H1 (cell line): Measurements from ENCODE around the gene RNF20. TPM values are rescaled to one million over a fixed set of nuclear protein-coding genes. Genes with fewer than 3 reads are reported as not detected.

Experiments used
- CTCF ChIA-PET: fragments of 300-600 bp; sonication (Branson Sonifier 250); formaldehyde crosslinking; loops from one replicate; lab custom pipeline; 2021; ENCODE audit not compliant: partially characterized antibody; lab: Charles Lee
- POLR2A ChIA-PET: fragments of 300-600 bp; sonication (Branson Sonifier 250); formaldehyde crosslinking; loops from one replicate; lab custom pipeline; 2021; ENCODE audit warnings: inconsistent platforms; ENCODE audit not compliant: partially characterized antibody; lab: Charles Lee
- DNase-seq, 2 experiments: peaks; one replicate each; pipeline versions ENCODE4 v3.0.0 to v3.0.0-alpha.2; 2010 to 2022; ENCODE audit warnings: low spot score in 2 of 2, low read depth in 1 of 2, mixed read lengths in 1 of 2
- FAIRE-seq: peaks from 2 replicates; lab custom pipeline; 2011; peaks lifted over from hg19 to GRCh38; lab: Jason Lieb, UNC
- H2AFZ ChIP-seq: 2 replicates; pipeline ENCODE4 v1.8.1; 2012; ENCODE audit warnings: low read length, inconsistent platforms
- H2AK5ac ChIP-seq: 2 replicates; pipeline ENCODE4 v1.6.1; 2013; ENCODE audit warnings: low read depth, low read length
- H2BK120ac ChIP-seq: replicated peaks from 2 replicates; pipeline ENCODE3; 2013; ENCODE audit warnings: low read depth, low read length, inconsistent platforms
- H2BK12ac ChIP-seq: 2 replicates; pipeline ENCODE4 v1.6.1; 2013; ENCODE audit warnings: low read depth, low read length
- H2BK15ac ChIP-seq: 2 replicates; pipeline ENCODE4 v1.6.1; 2013; ENCODE audit warnings: low read length
- H2BK20ac ChIP-seq: 2 replicates; pipeline ENCODE4 v1.6.1; 2013; ENCODE audit warnings: low read length
- H2BK5ac ChIP-seq: 2 replicates; pipeline ENCODE4 v1.6.1; 2013; ENCODE audit warnings: low read depth, low read length
- H3K14ac ChIP-seq: 2 replicates; pipeline ENCODE4 v1.6.1; 2013; ENCODE audit warnings: inconsistent platforms; ENCODE audit not compliant: insufficient read length
- H3K18ac ChIP-seq: 2 replicates; pipeline ENCODE4 v1.6.1; 2013; ENCODE audit warnings: low read length; ENCODE audit errors: extremely low read depth
- H3K23ac ChIP-seq: 2 replicates; pipeline ENCODE4 v1.6.1; 2013; ENCODE audit warnings: inconsistent platforms; ENCODE audit not compliant: insufficient read length
- H3K23me2 ChIP-seq: 2 replicates; pipeline ENCODE4 v1.6.1; 2013; ENCODE audit warnings: low read depth, low read length
- H3K27ac ChIP-seq: 2 replicates; pipeline ENCODE4 v1.6.1; 2011; ENCODE audit warnings: low read depth, low read length, inconsistent platforms
- H3K27me3 ChIP-seq, 4 experiments: replicated peaks in 1 of 4; 1 replicate in 1 of 4; 2 replicates in 3 of 4; pipeline versions ENCODE4 v1.6.1 to v1.8.1; 2011 to 2013; ENCODE audit warnings: low read length in 3 of 4, mild to moderate bottlenecking in 3 of 4, inconsistent platforms in 2 of 4, mixed read lengths in 2 of 4, moderate library complexity in 1 of 4; ENCODE audit not compliant: control insufficient read depth in 3 of 4, insufficient read depth in 3 of 4; ENCODE audit errors: extremely low read depth in 1 of 4
- H3K36me3 ChIP-seq, 4 experiments: 2 replicates each; pipeline versions ENCODE4 v1.6.1 to v1.8.1; 2011 to 2013; ENCODE audit warnings: mild to moderate bottlenecking in 4 of 4, low read length in 3 of 4, moderate library complexity in 2 of 4, control low read depth in 1 of 4, inconsistent platforms in 1 of 4; ENCODE audit not compliant: insufficient read depth in 4 of 4, control insufficient read depth in 2 of 4
- H3K4ac ChIP-seq: replicated peaks from 2 replicates; pipeline ENCODE3; 2013; ENCODE audit warnings: low read length, low read depth, mixed read lengths, inconsistent platforms; ENCODE audit not compliant: insufficient read length
- H3K4me1 ChIP-seq, 4 experiments: replicated peaks in 1 of 4; 1 replicate in 1 of 4; 2 replicates in 3 of 4; pipeline versions ENCODE4 v1.6.1 to v1.8.1; 2011 to 2013; ENCODE audit warnings: low read length in 3 of 4, inconsistent platforms in 2 of 4, mixed read lengths in 1 of 4; ENCODE audit not compliant: insufficient read depth in 4 of 4, control insufficient read depth in 3 of 4
- H3K4me2 ChIP-seq, 2 experiments: 2 replicates each; pipeline versions ENCODE4 v1.6.1 to v1.8.1; 2011 to 2013; ENCODE audit warnings: low read depth in 2 of 2, low read length in 2 of 2, control low read depth in 1 of 2, inconsistent platforms in 1 of 2, mild to moderate bottlenecking in 1 of 2; ENCODE audit not compliant: insufficient read depth in 1 of 2
- H3K4me3 ChIP-seq, 4 experiments: fragments of 200-600, 300-600 bp in 1 of 4; sonication (generic), shearing (Covaris generic), sonication (Bioruptor Twin) in 1 of 4; 2 replicates each; pipeline versions ENCODE4 v1.5.1 to v1.8.1; 2011 to 2016; ENCODE audit warnings: low read length in 4 of 4, low read depth in 3 of 4, control low read depth in 2 of 4, inconsistent platforms in 2 of 4, mild to moderate bottlenecking in 2 of 4, mixed read lengths in 1 of 4, moderate library complexity in 1 of 4; ENCODE audit not compliant: insufficient read depth in 2 of 4; ENCODE audit errors: extremely low read depth in 1 of 4
- H3K56ac ChIP-seq: replicated peaks from 2 replicates; pipeline ENCODE3; 2013; ENCODE audit warnings: low read depth, mild to moderate bottlenecking, mixed read lengths, low read length, inconsistent platforms; ENCODE audit not compliant: insufficient read length
- H3K79me1 ChIP-seq: 2 replicates; pipeline ENCODE4 v1.6.1; 2013; ENCODE audit warnings: low read depth, low read length, control low read depth
- H3K79me2 ChIP-seq, 2 experiments: 2 replicates each; pipeline versions ENCODE4 v1.6.1 to v1.8.1; 2012 to 2013; ENCODE audit warnings: low read length in 2 of 2, mild to moderate bottlenecking in 2 of 2, inconsistent platforms in 1 of 2; ENCODE audit not compliant: insufficient read depth in 2 of 2, control insufficient read depth in 1 of 2
- H3K9ac ChIP-seq, 4 experiments: replicated peaks in 1 of 4; 1 replicate in 1 of 4; 2 replicates in 3 of 4; pipeline versions ENCODE4 v1.6.1 to v1.8.1; 2011 to 2013; ENCODE audit warnings: low read depth in 3 of 4, low read length in 3 of 4, control low read depth in 2 of 4, mild to moderate bottlenecking in 2 of 4, moderate library complexity in 2 of 4, inconsistent platforms in 1 of 4; ENCODE audit errors: extremely low read depth in 1 of 4
- H3K9me3 ChIP-seq, 2 experiments: 2 replicates each; pipeline versions ENCODE4 v1.6.1 to v1.8.1; 2012 to 2013; ENCODE audit warnings: mild to moderate bottlenecking in 2 of 2, moderate library complexity in 2 of 2, control low read depth in 1 of 2, inconsistent platforms in 1 of 2, low read depth in 1 of 2, low read length in 1 of 2, mixed read lengths in 1 of 2; ENCODE audit not compliant: insufficient read depth in 2 of 2
- H4K20me1 ChIP-seq, 2 experiments: replicated peaks in 1 of 2; 2 replicates each; pipeline versions ENCODE3 to v1.8.1; 2011 to 2013; ENCODE audit warnings: inconsistent platforms in 2 of 2, low read length in 2 of 2, mild to moderate bottlenecking in 1 of 2; ENCODE audit not compliant: insufficient read depth in 2 of 2, control insufficient read depth in 1 of 2
- H4K5ac ChIP-seq: 2 replicates; pipeline ENCODE4 v1.6.1; 2013; ENCODE audit warnings: low read length, low read depth, mixed read lengths, inconsistent platforms; ENCODE audit not compliant: insufficient read length
- H4K8ac ChIP-seq: 2 replicates; pipeline ENCODE4 v1.8.0; 2013; ENCODE audit warnings: mild to moderate bottlenecking, moderate library complexity, low read length, inconsistent platforms; ENCODE audit not compliant: insufficient read depth; ENCODE audit errors: extremely low read depth
- H4K91ac ChIP-seq: replicated peaks from 2 replicates; pipeline ENCODE3; 2013; ENCODE audit warnings: low read length, mixed read lengths, inconsistent platforms; ENCODE audit not compliant: insufficient read length
- CHD1 ChIP-seq: IDR thresholded peaks from 2 replicates; pipeline ENCODE4 v1.6.1; 2012; ENCODE audit warnings: low read depth, low read length, improper control_type of control experiment
- EP300 ChIP-seq, 2 experiments: IDR thresholded peaks; 1 replicate in 1 of 2; 2 replicates in 1 of 2; pipeline ENCODE4 v1.6.1; 2011 to 2012; ENCODE audit warnings: low read depth in 2 of 2, low read length in 2 of 2, mild to moderate bottlenecking in 2 of 2, borderline replicate concordance in 1 of 2, inconsistent platforms in 1 of 2, moderate library complexity in 1 of 2
- NRF1 ChIP-seq: IDR thresholded peaks from 2 replicates; pipeline ENCODE4 v1.6.1; 2011; ENCODE audit warnings: mild to moderate bottlenecking, low read depth, low read length, improper control_type of control experiment
- POLR2A ChIP-seq, 2 experiments: IDR thresholded peaks; 1 replicate in 1 of 2; 2 replicates in 1 of 2; pipeline ENCODE4 v1.6.1; 2011; ENCODE audit warnings: low read depth in 2 of 2, low read length in 2 of 2, mild to moderate bottlenecking in 2 of 2; ENCODE audit errors: control extremely low read depth in 1 of 2
- RFX5 ChIP-seq: IDR thresholded peaks from 2 replicates; pipeline ENCODE4 v1.6.1; 2011; ENCODE audit warnings: low read depth, low read length, improper control_type of control experiment, borderline replicate concordance
- SIX5 ChIP-seq: IDR thresholded peaks from 2 replicates; pipeline ENCODE4 v1.6.1; 2011; ENCODE audit warnings: mild to moderate bottlenecking, low read depth, low read length
- SUZ12 ChIP-seq: fragments of 200-600 bp; sonication (generic); IDR thresholded peaks from 2 replicates; pipeline ENCODE4 v1.6.1; 2012; ENCODE audit warnings: mild to moderate bottlenecking, inconsistent platforms, low read length, moderate library complexity, mixed read lengths
- WGBS, 2 experiments: shearing (Covaris generic) in 1 of 2; methylation state at CpG; one replicate each; pipeline versions ENCODE4 v1.1.6 to v1.1.7; 2013 to 2015; ENCODE audit warnings: low lambda C conversion rate in 2 of 2, mixed read lengths in 2 of 2, inconsistent platforms in 1 of 2, low coverage in 1 of 2, missing lambda C conversion rate in 1 of 2; ENCODE audit not compliant: insufficient replicate concordance in 2 of 2, insufficient coverage in 1 of 2, insufficient read length in 1 of 2; ENCODE audit errors: extremely low coverage in 1 of 2, missing lambda C conversion rate in 1 of 2; 5-methylcytosine and 5-hydroxymethylcytosine counted together
- polyA plus RNA-seq, 7 experiments: library from polyadenylated mRNA; depleted of rRNA in 3 of 7; stranded (reverse) in 5 of 7; unstranded in 2 of 7; fragments of >200 nt in 5 of 7; fragments of 200-250 nt in 2 of 7; gene quantifications; 1 replicate in 5 of 7; 2 replicates in 1 of 7; 4 replicates in 1 of 7; pipeline versions ENCODE4 v1.2.1 to v1.2.3, GENCODE V29; 2011 to 2013; ENCODE audit warnings: missing spikeins in 2 of 7, mixed read lengths in 2 of 7
- total RNA-seq: library from RNA; stranded (reverse); fragmentation: NEBNext Ultra II Directional; extraction: Animal tissue kit (Norgen Biotek cat#: 25700); gene quantifications from 2 replicates; pipeline ENCODE4 v1.2.1, GENCODE V29; 2021
- TF ChIP-seq, protein P1 (sequence below): IDR thresholded peaks from 2 replicates; pipeline ENCODE4 v1.6.1; 2012; ENCODE audit warnings: inconsistent platforms
- TF ChIP-seq, protein P2 (sequence below): IDR thresholded peaks from 2 replicates; pipeline ENCODE4 v1.6.1; 2011; ENCODE audit warnings: low read depth, mild to moderate bottlenecking, low read length; ENCODE audit not compliant: insufficient read depth
- TF ChIP-seq, protein P3 (sequence below): IDR thresholded peaks from 2 replicates; pipeline ENCODE4 v1.6.1; 2012; ENCODE audit warnings: inconsistent platforms

The RNF20 gene
- total and polyA plus RNA-seq, 2 of the 8 experiments (the other 6 are each of a cell fraction or from before 2014, with no cell fraction given): 9.4 to 65.2 TPM

DNA sequence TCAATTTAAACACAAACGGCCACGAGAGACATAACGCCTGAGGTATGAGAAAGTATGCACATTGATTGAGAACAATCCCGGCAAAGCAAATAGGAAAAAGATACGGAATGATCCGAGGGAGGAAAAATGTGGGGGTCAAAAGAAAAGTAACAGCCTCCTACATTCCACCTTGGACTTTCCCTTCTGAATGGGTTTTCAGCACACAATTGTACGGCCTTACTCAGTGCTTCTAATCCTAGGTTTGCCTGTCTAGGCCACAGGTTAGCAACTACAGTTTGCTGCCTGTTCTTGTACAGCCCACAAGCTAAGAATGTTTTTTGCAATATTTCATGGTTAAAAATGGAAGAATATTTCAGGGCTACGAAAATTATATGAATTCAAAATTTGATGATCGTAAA lies 46.2 kb upstream of the RNF20 start:
- Histone ChIP-seq H3K36me3 (no peaks in the 10 kb centered on the region), H3K9ac (peak overlapping the region in 2 of 4 experiments; percentile 43 to 78; a peak in 2 of 7 replicates), H3K56ac (no peak overlapping the region), H3K4me3 (peak overlapping the region in 3 of 4 experiments; percentile 7 to 71 (median 70); a peak in 3 of 8 replicates), H2AK5ac (no peak overlapping the region), H3K23me2 (peaks cover 11% of the 10 kb centered on the region), H3K79me2 (peaks cover 0 to 10% of the 10 kb centered on the region in 2 experiments; a peak in 1 of 4 replicates), H3K14ac (no peak overlapping the region), H3K4me1 (peaks cover 5 to 9% (median 7%) of the 10 kb centered on the region in 4 experiments; a peak in 6 of 7 replicates), H3K27me3 (peaks cover 0 to 5% (median 2%) of the 10 kb centered on the region in 4 experiments; a peak in 5 of 7 replicates), H2BK20ac (no peak overlapping the region), H3K9me3 (no peaks in the 10 kb centered on the region), H3K18ac (peak overlapping the region; percentile 0; the same call in 1 of the 2 replicates), H4K8ac (no peak overlapping the region), H3K27ac (no peak overlapping the region), H3K79me1 (no peaks in the 10 kb centered on the region; the same call in 1 of the 2 replicates), H3K23ac (no peak overlapping the region), H2BK120ac (no peak overlapping the region), H3K4ac (no peak overlapping the region), H2AFZ (peak overlapping the region; percentile 93), H3K4me2 (peak overlapping the region; percentile 96 to 99), H2BK5ac (no peak overlapping the region), H4K5ac (no peak overlapping the region), H2BK15ac (no peak overlapping the region), H4K91ac (no peak overlapping the region), H2BK12ac (no peak overlapping the region), H4K20me1 (no peaks in the 10 kb centered on the region)
- CTCF ChIA-PET: interaction anchor here (0.8 to 9.1 kb wide), 14 partner anchors 10 to 887 kb away, joined by 3 to 78 read pairs (median 5); partner anchors contain the start of gene RNF20
- DNase-seq (no peak), FAIRE-seq (no peak)
- TF ChIP-seq, protein P1, sequence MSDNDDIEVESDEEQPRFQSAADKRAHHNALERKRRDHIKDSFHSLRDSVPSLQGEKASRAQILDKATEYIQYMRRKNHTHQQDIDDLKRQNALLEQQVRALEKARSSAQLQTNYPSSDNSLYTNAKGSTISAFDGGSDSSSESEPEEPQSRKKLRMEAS: no peak
- TF ChIP-seq, protein P2, sequence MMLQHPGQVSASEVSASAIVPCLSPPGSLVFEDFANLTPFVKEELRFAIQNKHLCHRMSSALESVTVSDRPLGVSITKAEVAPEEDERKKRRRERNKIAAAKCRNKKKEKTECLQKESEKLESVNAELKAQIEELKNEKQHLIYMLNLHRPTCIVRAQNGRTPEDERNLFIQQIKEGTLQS: no peak
- no peak for TF ChIP-seq CHD1
- no peak for TF ChIP-seq SIX5
- TF ChIP-seq RFX5: no peak
- TF ChIP-seq POLR2A (IDR thresholded peaks at IDR 0.05; ENCODE audit: control extremely low read depth in 1 of 2, low read depth in 2 of 2, low read length in 2 of 2): no peak
- no peak for TF ChIP-seq EP300 (IDR thresholded peaks at IDR 0.05; ENCODE audit: borderline replicate concordance in 1 of 2, low read depth in 2 of 2, low read length in 2 of 2)
- TF ChIP-seq NRF1: no peak
- TF ChIP-seq, protein P3, sequence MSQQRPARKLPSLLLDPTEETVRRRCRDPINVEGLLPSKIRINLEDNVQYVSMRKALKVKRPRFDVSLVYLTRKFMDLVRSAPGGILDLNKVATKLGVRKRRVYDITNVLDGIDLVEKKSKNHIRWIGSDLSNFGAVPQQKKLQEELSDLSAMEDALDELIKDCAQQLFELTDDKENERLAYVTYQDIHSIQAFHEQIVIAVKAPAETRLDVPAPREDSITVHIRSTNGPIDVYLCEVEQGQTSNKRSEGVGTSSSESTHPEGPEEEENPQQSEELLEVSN: no peak
- TF ChIP-seq SUZ12: no peak
- POLR2A ChIA-PET: interaction anchor here (1.1 to 3.8 kb wide), 8 partner anchors 12 to 46 kb away, joined by 3 to 21 read pairs (median 11); partner anchors contain the start of gene RNF20
- 73% methylated on average over 9 of the region's 9 CpGs; no CpG with 5 or more reads in 1 of the 2 experiments for WGBS, 2 experiments
